Coronary artery (tissue), 2 donors: Measurements from ENCODE around the gene CTNNA2.

ENCODE experiments used
- DNase-seq: peaks from one replicate; pipeline ENCODE4 v3.0.0-alpha.2; 2017; ENCODE audit warnings: low spot score
- H3K27ac ChIP-seq, 2 donors: fragments of 200-600 bp; sonication (generic); one replicate each; pipeline ENCODE4 v1.5.1; 2016 to 2019
- H3K4me3 ChIP-seq: fragments of 200-600 bp; sonication (generic); 2 replicates; pipeline ENCODE4 v1.5.1; 2016; ENCODE audit warnings: mild to moderate bottlenecking, moderate library complexity
- CTCF ChIP-seq: fragments of 200-600 bp; sonication (generic); IDR thresholded peaks from one replicate; pipeline ENCODE4 v1.5.1; 2019; ENCODE audit warnings: antibody characterized with exemption

CTNNA2 gene

GRCh38 chr2:80122675-80123074 is 609.8 kb downstream of the CTNNA2 start:
- TF ChIP-seq CTCF: no peak

GRCh38 chr2:80126596-80127189 is 613.8 kb downstream of the CTNNA2 start:
- no peak overlapping the region for H3K4me3 ChIP-seq

More at GRCh38 chr2:80122675-80123074, 609.8 kb downstream of the CTNNA2 start:
- DNase-seq: no peak
- no peak overlapping the region for H3K4me3 ChIP-seq
- no peak overlapping the region for H3K27ac ChIP-seq

GRCh38 chr2:80128080-80128479 is 615.2 kb downstream of the CTNNA2 start:
- DNase-seq: no peak
- Histone ChIP-seq H3K4me3 (no peak overlapping the region), H3K27ac (no peak overlapping the region)
- TF ChIP-seq CTCF: no peak

More at GRCh38 chr2:80126596-80127189, 613.8 kb downstream of the CTNNA2 start:
- no peak for TF ChIP-seq CTCF
- DNase-seq: no peak
- no peak overlapping the region for H3K27ac ChIP-seq

- no peak for DNase-seq
- Histone ChIP-seq H3K4me3 (no peak overlapping the region), H3K27ac (no peak overlapping the region)
- TF ChIP-seq CTCF: no peak
Observed at GRCh38 chr2:80132281-80132680, 619.4 kb downstream of the CTNNA2 start.

- TF ChIP-seq CTCF: no peak
Observed at GRCh38 chr2:80135001-80135400, 622.1 kb downstream of the CTNNA2 start.

GRCh38 chr2:80136338-80136737 is 623.5 kb downstream of the CTNNA2 start:
- TF ChIP-seq CTCF: no peak
- no peak for DNase-seq
- H3K27ac ChIP-seq: no peak overlapping the region
- H3K4me3 ChIP-seq: no peak overlapping the region

More at GRCh38 chr2:80135001-80135400, 622.1 kb downstream of the CTNNA2 start:
- Histone ChIP-seq H3K4me3 (no peak overlapping the region), H3K27ac (no peak overlapping the region)
- DNase-seq: no peak

- Histone ChIP-seq H3K27ac (no peak overlapping the region), H3K4me3 (no peak overlapping the region)
- no peak for DNase-seq
- no peak for TF ChIP-seq CTCF
Observed at GRCh38 chr2:80139001-80139400, 626.1 kb downstream of the CTNNA2 start.
